Keratinocyte (primary cell): ENCODE results near the gene RAB3B. TPM values are rescaled to one million over a fixed set of nuclear protein-coding genes. Genes with fewer than 3 reads are reported as not detected.
"Not testable (repeated sequence)": the region's sequence is repeated elsewhere in the genome, so short reads cannot be mapped to it uniquely, and the experiment has no call there.

ENCODE experiments used
- DNase-seq: peaks from one replicate; pipeline ENCODE4 v3.0.0-alpha.2; 2011; ENCODE audit warnings: low read depth, missing footprints, low spot score
- FAIRE-seq: peaks from 2 replicates; lab custom pipeline; 2011; peaks lifted over from hg19 to GRCh38; lab: Jason Lieb, UNC
- H2AFZ ChIP-seq: 2 replicates; pipeline ENCODE4 v1.6.0; 2012; ENCODE audit warnings: low read length, control low read depth, inconsistent platforms; ENCODE audit not compliant: control insufficient read depth
- H3K27ac ChIP-seq: 2 replicates; pipeline ENCODE4 v1.5.1; 2011; ENCODE audit warnings: low read length; ENCODE audit not compliant: control insufficient read depth, insufficient read depth
- H3K27me3 ChIP-seq: 3 replicates; pipeline ENCODE4 v1.6.0; 2011; ENCODE audit warnings: low read length; ENCODE audit not compliant: control insufficient read depth, insufficient read depth; ENCODE audit errors: extremely low read depth
- H3K36me3 ChIP-seq, 2 experiments: 2 replicates in 1 of 2; 3 replicates in 1 of 2; pipeline ENCODE4 v1.5.1; 2011; ENCODE audit warnings: low read length in 2 of 2, mild to moderate bottlenecking in 1 of 2; ENCODE audit not compliant: control insufficient read depth in 2 of 2, insufficient read depth in 2 of 2; ENCODE audit errors: extremely low read depth in 1 of 2
- H3K4me1 ChIP-seq: 3 replicates; pipeline ENCODE4 v1.5.1; 2011; ENCODE audit warnings: low read length; ENCODE audit not compliant: control insufficient read depth, insufficient read depth; ENCODE audit errors: extremely low read depth
- H3K4me2 ChIP-seq: 3 replicates; pipeline ENCODE4 v1.6.0; 2011; ENCODE audit warnings: low read depth, low read length; ENCODE audit not compliant: control insufficient read depth, insufficient read depth; ENCODE audit errors: extremely low read depth
- H3K4me3 ChIP-seq, 3 experiments: fragments of 200-600 bp in 1 of 3; sonication (generic) in 1 of 3; 2 replicates in 2 of 3; 3 replicates in 1 of 3; pipeline ENCODE4 v1.5.1; 2011 to 2016; ENCODE audit warnings: low read length in 3 of 3, mild to moderate bottlenecking in 3 of 3, control low read depth in 2 of 3, inconsistent platforms in 1 of 3, low read depth in 1 of 3, mixed read lengths in 1 of 3, mixed run types in 1 of 3, moderate library complexity in 1 of 3; ENCODE audit not compliant: control insufficient read depth in 2 of 3, insufficient read depth in 2 of 3; ENCODE audit errors: extremely low read depth in 1 of 3
- H3K79me2 ChIP-seq: 2 replicates; pipeline ENCODE4 v1.6.0; 2012; ENCODE audit warnings: low read length; ENCODE audit not compliant: control insufficient read depth, insufficient read depth
- H3K9ac ChIP-seq: 3 replicates; pipeline ENCODE4 v1.6.0; 2011; ENCODE audit warnings: low read length; ENCODE audit not compliant: control insufficient read depth, insufficient read depth; ENCODE audit errors: extremely low read depth
- H3K9me1 ChIP-seq: 3 replicates; pipeline ENCODE4 v1.6.0; 2011; ENCODE audit warnings: low read length; ENCODE audit not compliant: control insufficient read depth, insufficient read depth; ENCODE audit errors: extremely low read depth
- H3K9me3 ChIP-seq: 2 replicates; pipeline ENCODE4 v1.5.1; 2012; ENCODE audit warnings: low read depth, low read length; ENCODE audit not compliant: control insufficient read depth
- H4K20me1 ChIP-seq: 3 replicates; pipeline ENCODE4 v1.6.0; 2011; ENCODE audit warnings: low read length; ENCODE audit not compliant: control insufficient read depth, insufficient read depth; ENCODE audit errors: extremely low read depth
- CTCF ChIP-seq, 3 experiments: IDR thresholded peaks in 1 of 3; conservative IDR thresholded peaks in 1 of 3; optimal IDR thresholded peaks in 1 of 3; 2 replicates in 2 of 3; 3 replicates in 1 of 3; pipeline versions ENCODE3 to v1.5.1; 2011; ENCODE audit warnings: low read length in 3 of 3, mild to moderate bottlenecking in 3 of 3, moderate library complexity in 2 of 3, control low read depth in 1 of 3, inconsistent platforms in 1 of 3; ENCODE audit not compliant: insufficient read depth in 2 of 3; ENCODE audit errors: extremely low read depth in 1 of 3
- EZH2 ChIP-seq: IDR thresholded peaks from one replicate; pipeline ENCODE4 v1.6.1; 2012; ENCODE audit warnings: inconsistent platforms, mild to moderate bottlenecking, low read length, moderate library complexity
- dilution Hi-C: fragments of 300-500 bp; cut with MboI; formaldehyde crosslinking; loops from one replicate; pipeline ENCODE4 v1.7.0; 2020; ENCODE audit warnings: low sequenced_read_pairs; ENCODE audit not compliant: extremely low pct_ligation_motif_present
- polyA plus RNA-seq, 5 experiments: library from polyadenylated mRNA; depleted of rRNA in 3 of 5; stranded (reverse) in 3 of 5; stranded (forward) in 1 of 5; unstranded in 1 of 5; fragments of >200 nt; gene quantifications; 1 replicate in 1 of 5; 2 replicates in 3 of 5; 3 replicates in 1 of 5; pipeline versions ENCODE4 v1.2.1 to v1.2.3, GENCODE V29; 2011 to 2012; ENCODE audit warnings: missing spikeins in 2 of 5, low read depth in 1 of 5, low replicate concordance in 1 of 5

RAB3B gene
- polyA plus RNA-seq, 1 donor (not counting 4 experiments of a cell fraction or from before 2014, with no cell fraction given) = 2.6 TPM

GRCh38 chr1:51875291-51875772 is 115.2 kb downstream of the RAB3B start:
- DNase-seq (no peak), FAIRE-seq (no peak)
- Histone ChIP-seq H3K79me2 (peaks cover 80% of the 10 kb centered on the region), H3K9me1 (no peaks in the 10 kb centered on the region), H3K4me1 (peaks cover 29% of the 10 kb centered on the region), H2AFZ (no peak overlapping the region), H3K27me3 (no peaks in the 10 kb centered on the region), H4K20me1 (no peaks in the 10 kb centered on the region), H3K27ac (no peak overlapping the region), H3K36me3 (peaks cover 2 to 4% of the 10 kb centered on the region in 2 experiments), H3K9ac (no peak overlapping the region), H3K9me3 (no peaks in the 10 kb centered on the region), H3K4me2 (peak overlapping the region; percentile 88), H3K4me3 (no peak overlapping the region)
- TF ChIP-seq CTCF (optimal IDR thresholded peaks at IDR 0.05 in 1 of 3, IDR thresholded peaks at IDR 0.05 in 1 of 3, conservative IDR thresholded peaks at IDR 0.05 in 1 of 3; ENCODE audit: extremely low read depth in 1 of 3, insufficient read depth in 2 of 3, low read length in 3 of 3) (no peak), EZH2 (no peak)
- dilution Hi-C loops = no loop called here

- dilution Hi-C loops, FAIRE-seq, H3K9me1 ChIP-seq, H3K9ac ChIP-seq, H3K27ac ChIP-seq, H2AFZ ChIP-seq, H3K4me3 ChIP-seq, H4K20me1 ChIP-seq, H3K36me3 ChIP-seq, H3K4me2 ChIP-seq, H3K9me3 ChIP-seq, H3K27me3 ChIP-seq, DNase-seq: not testable (repeated sequence)
- Histone ChIP-seq H3K4me1 (peaks cover 23% of the 10 kb centered on the region), H3K79me2 (peaks cover 98% of the 10 kb centered on the region)
Measured at GRCh38 chr1:51873270-51873669, 117.2 kb downstream of the RAB3B start.
